DMS53 treated with DMSO at 0.1 percent for 48 hours (cell line): ENCODE measurements around the gene ISOC2.
"Not testable (repeated sequence)": the region's sequence is repeated elsewhere in the genome, so short reads cannot be mapped to it uniquely, and the experiment has no call there.

Experiments
- DNase-seq: peaks from one replicate; lab custom pipeline; 2025; ENCODE audit not compliant: unreplicated experiment; lab: John Stamatoyannopoulos, UW

Gene ISOC2

GRCh38 chr19:55443045-55443823 lies 18.2 kb downstream of the ISOC2 start, which contains the start of gene SHISA7:
SHISA7 (minus strand) TSS chr19:55443300; CDS start chr19:55442863, 437 bp downstream.
- no peak for DNase-seq

- DNase-seq = peak; percentile 39
Measured at GRCh38 chr19:55442372-55442961, 19.0 kb downstream of the ISOC2 start.

GRCh38 chr19:55441692-55442321 lies 19.6 kb downstream of the ISOC2 start:
- DNase-seq = no peak

GRCh38 chr19:55441319-55441691 lies 20.1 kb downstream of the ISOC2 start:
- no peak for DNase-seq

GRCh38 chr19:55440411-55441105 lies 20.9 kb downstream of the ISOC2 start:
- no peak for DNase-seq

GRCh38 chr19:55439052-55439451 lies 22.4 kb downstream of the ISOC2 start:
- no peak for DNase-seq

- DNase-seq = peak; percentile 57
Measured at GRCh38 chr19:55437410-55437809, 24.0 kb downstream of the ISOC2 start.

- no peak for DNase-seq
Measured at GRCh38 chr19:55436847-55437246, 24.6 kb downstream of the ISOC2 start.

- no peak for DNase-seq
Measured at GRCh38 chr19:55435020-55435419, 26.4 kb downstream of the ISOC2 start.

GRCh38 chr19:55434356-55434919 lies 27.0 kb downstream of the ISOC2 start:
- no peak for DNase-seq

- DNase-seq = peak; percentile 32
Measured at GRCh38 chr19:55433292-55433691, 28.1 kb downstream of the ISOC2 start.

GRCh38 chr19:55432241-55432959 lies 29.0 kb downstream of the ISOC2 start:
- no peak for DNase-seq

GRCh38 chr19:55431183-55431582 lies 30.3 kb downstream of the ISOC2 start:
- no peak for DNase-seq

- DNase-seq = no peak
Measured at GRCh38 chr19:55426042-55426441, 35.4 kb downstream of the ISOC2 start.

GRCh38 chr19:55424518-55424917 lies 36.9 kb downstream of the ISOC2 start:
- DNase-seq = no peak

- DNase-seq = no peak
Measured at GRCh38 chr19:55423225-55424005, 38.0 kb downstream of the ISOC2 start.

- DNase-seq = not testable (repeated sequence)
Measured at GRCh38 chr19:55421281-55421680, 40.2 kb downstream of the ISOC2 start.

- no peak for DNase-seq
Measured at GRCh38 chr19:55419624-55420236, 41.7 kb downstream of the ISOC2 start.

- no peak for DNase-seq
Measured at GRCh38 chr19:55419103-55419502, 42.3 kb downstream of the ISOC2 start.
